GM19238 (cell line): ENCODE data around the gene EXOC3.
"Not testable (repeated sequence)": the region's sequence is repeated elsewhere in the genome, so short reads cannot be mapped to it uniquely, and the experiment has no call there.

Source experiments
- DNase-seq: peaks from one replicate; pipeline ENCODE4 v3.0.0; 2011; ENCODE audit warnings: low spot score; ENCODE audit not compliant: insufficient read length

EXOC3 gene

DNA sequence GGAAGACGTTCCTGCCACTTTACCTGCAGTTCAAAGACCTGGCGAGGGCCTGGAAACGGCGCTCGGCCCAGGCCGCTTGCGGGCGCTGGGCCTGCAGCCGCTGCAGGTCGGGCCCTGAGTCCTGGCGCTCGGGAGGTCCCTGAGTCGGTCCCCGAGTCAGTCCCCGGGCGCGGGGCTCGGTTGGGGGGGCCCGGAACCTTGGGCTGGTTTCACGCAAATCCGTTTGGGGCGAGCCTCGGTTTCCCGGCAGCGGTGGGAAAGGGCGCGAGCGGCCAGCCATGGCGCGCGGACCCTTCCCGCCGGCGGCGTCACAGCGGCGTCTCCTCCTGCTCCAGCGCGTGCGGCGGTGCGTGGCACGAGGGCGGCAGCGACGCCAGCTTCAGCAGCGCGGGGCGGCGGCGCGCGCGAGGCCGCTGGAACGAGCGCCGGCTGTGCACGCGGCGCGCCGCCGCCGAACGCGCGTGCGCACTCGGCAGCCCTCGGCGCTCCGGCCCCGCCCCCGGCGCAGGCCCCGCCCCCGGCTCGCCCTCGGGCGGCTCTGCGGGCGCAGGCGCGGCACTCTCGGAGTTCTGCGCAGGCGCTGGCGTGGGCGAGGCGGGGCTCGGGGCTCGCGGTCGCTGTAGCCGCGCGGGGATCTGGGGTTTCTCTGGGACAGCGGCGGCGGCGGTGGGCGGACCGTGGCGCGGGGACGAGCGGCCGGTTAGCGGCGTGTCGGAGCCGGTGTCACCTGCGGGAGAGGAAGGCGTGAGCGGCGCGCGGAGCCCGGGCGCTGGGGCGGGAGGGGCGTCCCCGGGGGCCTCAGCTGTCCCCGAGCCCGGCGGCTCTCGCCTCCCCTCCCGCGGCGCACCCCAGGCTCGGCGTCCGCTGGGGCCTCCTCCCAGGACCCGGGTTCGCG is 29.9 kb downstream of the EXOC3 start:
- peak; percentile 99 for DNase-seq

DNA sequence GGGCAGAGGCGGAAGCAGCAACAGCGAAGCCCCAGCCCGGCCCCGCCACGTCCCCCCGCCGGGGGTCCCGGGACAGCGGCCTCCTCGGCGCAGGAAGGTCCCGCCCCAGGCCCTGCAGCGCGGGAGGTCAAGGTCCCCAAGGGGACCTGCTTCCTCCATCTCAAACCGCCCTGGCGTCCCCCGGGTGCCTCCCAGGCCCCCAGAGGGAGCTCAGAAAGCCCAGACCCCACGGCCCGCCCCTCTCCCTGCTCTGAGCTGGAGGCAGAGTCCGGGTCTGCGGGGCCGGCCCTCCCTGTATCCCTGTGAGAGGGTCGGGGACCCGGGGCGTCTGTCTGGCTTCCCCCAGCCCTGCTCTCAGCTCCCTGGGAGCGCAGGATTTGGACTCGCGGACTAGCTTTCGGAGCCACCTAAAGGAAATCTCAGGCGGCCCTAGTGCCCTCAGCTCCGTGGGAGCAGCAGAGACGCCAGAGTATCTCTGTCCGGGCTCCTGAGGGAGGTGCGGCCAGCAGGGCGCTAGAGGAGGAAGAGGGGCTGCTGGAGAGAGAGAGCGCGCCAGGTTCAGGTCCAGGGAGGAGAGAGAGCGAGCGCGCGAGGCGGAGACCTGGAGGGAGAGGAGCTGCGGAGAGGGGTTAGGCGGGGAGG is 30.7 kb downstream of the EXOC3 start:
- peak; percentile 57 for DNase-seq

GRCh38 chr5:474232-474839 is 31.4 kb downstream of the EXOC3 start:
- not testable (repeated sequence) for DNase-seq

- no peak for DNase-seq
Measured at GRCh38 chr5:474840-475661, 32.1 kb downstream of the EXOC3 start.

GRCh38 chr5:475704-476101 is 32.7 kb downstream of the EXOC3 start:
- DNase-seq: no peak

DNA sequence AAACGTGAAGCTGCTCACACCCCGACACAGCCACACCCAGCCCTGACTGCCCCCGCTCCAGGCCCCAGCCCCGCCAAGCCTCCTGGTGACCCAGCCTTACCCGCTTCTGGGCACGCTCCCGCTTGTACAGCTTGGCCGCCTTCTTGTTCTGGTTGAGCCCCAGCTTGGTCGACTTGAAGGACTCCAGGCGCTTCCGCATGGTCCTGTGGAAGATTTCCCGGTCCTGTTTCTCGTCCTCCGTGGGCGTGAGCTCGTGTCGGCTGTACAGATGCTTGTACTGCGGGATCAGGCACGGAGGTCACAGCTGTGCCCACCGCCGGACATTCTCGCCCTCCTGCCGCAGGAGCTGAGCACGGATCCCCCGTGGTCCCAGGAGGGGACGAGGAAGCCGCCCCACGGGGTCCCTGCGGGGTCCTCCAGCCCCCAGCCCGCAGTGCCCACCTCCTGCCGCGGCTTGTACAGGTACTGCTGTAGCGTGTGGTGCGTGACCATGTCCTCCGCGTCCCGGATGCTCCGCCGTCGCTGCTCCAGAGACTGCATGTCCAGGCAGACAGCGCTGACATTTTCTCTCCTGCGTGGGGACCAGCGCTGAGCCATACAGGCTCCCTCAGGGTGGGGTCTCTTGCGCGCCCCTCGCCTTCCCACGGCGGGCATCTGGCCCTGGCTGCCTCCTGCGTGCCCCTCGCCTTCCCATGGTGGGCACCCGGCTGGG is 33.3 kb downstream of the EXOC3 start:
- DNase-seq: no peak

- no peak for DNase-seq
Measured at GRCh38 chr5:476814-477175, 33.8 kb downstream of the EXOC3 start.

- DNase-seq: no peak
Measured at GRCh38 chr5:477247-477646, 34.3 kb downstream of the EXOC3 start.

- DNase-seq: no peak
Measured at GRCh38 chr5:477871-478270, 34.9 kb downstream of the EXOC3 start.

GRCh38 chr5:478369-478981 is 35.5 kb downstream of the EXOC3 start:
- no peak for DNase-seq

DNA sequence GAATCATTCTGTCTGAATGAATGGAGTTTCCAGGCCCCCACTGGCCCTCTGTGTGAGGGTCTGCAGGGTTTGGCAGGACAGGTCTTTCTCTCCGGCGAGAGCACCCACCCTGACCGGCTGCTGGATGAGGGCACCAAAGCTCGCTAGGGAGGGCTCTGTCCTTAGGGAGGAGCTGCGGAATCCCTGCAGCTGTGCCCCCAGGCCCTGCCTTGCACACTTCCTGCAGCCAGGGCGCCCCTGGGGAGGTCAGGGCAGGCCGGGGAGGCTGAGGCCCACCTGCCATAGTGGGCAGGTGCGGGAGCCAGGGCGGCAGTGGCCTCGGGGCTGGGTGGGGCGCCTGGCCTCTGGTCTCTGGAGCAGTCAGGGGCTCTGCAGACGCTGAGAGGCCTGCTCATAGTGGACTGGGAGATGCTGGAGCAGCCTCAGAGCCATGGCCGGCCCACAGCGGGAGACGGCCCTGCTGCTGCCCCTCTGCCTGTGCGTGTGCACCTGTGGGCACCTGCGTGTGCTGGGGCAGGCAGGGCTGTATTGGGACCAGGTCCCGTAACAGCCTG is 36.1 kb downstream of the EXOC3 start:
- no peak for DNase-seq

DNA sequence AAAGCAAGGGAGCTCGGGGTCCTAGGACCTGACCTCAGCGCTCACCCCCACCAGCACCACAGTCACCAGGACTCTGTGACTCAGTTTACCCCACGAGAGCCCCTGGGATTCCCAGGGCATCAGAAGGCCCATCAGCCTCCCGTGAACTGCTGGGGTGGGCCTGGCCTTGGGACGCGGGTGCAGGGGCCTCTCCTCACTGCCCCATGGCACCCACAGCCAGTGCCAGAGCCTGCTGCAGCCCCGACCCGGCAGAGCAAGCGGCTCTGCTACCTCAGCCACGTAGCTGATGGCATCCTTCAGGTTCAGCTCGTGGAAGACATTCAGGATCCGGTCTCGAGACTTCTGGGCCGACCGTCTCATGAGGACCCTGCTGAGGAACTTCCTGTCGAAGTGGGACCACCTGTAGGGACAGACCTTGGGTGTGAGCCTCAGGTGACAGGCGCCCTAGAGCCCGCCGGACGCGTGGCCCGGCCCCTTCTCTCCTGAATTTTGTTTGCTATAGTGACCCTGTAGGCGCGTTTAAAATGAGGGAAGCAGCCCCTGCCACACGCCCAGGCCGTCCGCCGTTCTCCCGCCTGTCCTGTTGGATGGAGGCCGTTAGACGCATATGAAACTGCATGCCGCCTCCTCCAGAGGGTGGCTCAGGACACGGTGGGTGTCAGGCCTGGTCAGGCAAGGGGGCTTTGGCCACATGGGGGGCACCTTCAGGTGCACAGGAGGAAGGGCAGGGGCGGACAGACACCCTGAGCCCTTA is 36.8 kb downstream of the EXOC3 start:
- no peak for DNase-seq

GRCh38 chr5:481347-481746 is 38.4 kb downstream of the EXOC3 start:
- no peak for DNase-seq

GRCh38 chr5:482021-482420 is 39.0 kb downstream of the EXOC3 start:
- DNase-seq: no peak

DNA sequence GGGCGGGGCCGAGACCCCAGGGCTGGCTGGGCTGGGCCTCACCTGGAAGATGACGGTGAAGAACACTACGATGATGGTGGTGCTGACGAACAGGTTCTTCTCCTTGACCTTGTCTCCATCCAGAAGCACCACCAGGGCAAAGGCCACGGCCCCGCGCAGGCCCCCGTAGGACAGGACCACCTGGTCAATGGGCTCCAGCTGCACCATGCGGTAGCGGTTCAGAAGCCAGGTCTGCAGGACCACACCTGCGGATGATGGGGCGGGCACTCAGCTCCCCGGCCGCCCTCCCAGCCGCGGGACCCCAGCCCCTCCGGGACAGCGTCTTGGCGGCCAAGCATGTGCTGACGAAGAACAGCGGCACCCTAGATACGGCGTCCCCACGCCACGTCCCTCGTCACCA is 39.5 kb downstream of the EXOC3 start:
- no peak for DNase-seq

- no peak for DNase-seq
Measured at GRCh38 chr5:483011-483410, 40.0 kb downstream of the EXOC3 start.

- no peak for DNase-seq
Measured at GRCh38 chr5:483434-484140, 40.6 kb downstream of the EXOC3 start.

DNA sequence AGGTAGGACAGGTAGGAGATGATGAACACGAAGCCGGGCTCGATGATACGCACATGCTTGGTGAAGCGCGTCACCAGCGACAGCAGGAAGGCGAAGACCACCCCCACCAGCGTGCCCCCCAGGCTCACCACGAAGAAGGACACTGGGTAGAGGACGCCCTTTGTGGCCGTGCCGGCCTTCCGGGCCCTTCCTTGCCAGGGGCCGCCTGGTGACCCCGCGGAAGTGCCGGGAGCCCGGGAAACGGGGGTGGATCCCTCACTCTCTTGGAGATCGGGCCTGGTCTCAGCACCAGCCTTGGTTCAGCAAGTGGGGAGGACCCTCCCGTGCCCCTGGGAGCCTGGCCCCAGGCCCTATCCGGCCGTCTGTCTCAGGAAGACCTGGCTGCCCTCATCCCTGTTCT is 41.6 kb downstream of the EXOC3 start:
- DNase-seq: no peak
